Measurements from ENCODE around the gene PPIL3. TPM values are rescaled to one million over a fixed set of nuclear protein-coding genes. Genes with fewer than 3 reads are reported as not detected.

Gene PPIL3
- total RNA-seq, 1 donor from 2014 or later: 22.5 TPM

Other genes with a start within 250 kb of the PPIL3 start
- 413 and 560 TPM in 2 replicates for gene BZW1, start 77.2 kb downstream of the PPIL3 start, total RNA-seq
- 53.3 and 73.3 TPM in 2 replicates for gene CLK1, start 24.4 kb downstream of the PPIL3 start, total RNA-seq
- gene NIF3L1, start 294 bp upstream of the PPIL3 start, total RNA-seq: 12.6 and 14.4 TPM in 2 replicates
- gene ORC2, start 74.6 kb upstream of the PPIL3 start, total RNA-seq: 13.8 and 16.9 TPM in 2 replicates
- 7.8 and 9.6 TPM in 2 replicates for gene HYCC2, start 182.6 kb upstream of the PPIL3 start, total RNA-seq
- gene NDUFB3, start 182.9 kb upstream of the PPIL3 start, total RNA-seq: 45.4 and 75.0 TPM in 2 replicates
- gene CFLAR, start 227.1 kb upstream of the PPIL3 start, total RNA-seq: 86.8 and 95.6 TPM in 2 replicates